Measurements from ENCODE around the gene PRPSAP1. TPM values are rescaled to one million over a fixed set of nuclear protein-coding genes. Genes with fewer than 3 reads are reported as not detected.

Gene PRPSAP1
- total RNA-seq, 1 donor from 2014 or later = 16.1 TPM

DNA sequence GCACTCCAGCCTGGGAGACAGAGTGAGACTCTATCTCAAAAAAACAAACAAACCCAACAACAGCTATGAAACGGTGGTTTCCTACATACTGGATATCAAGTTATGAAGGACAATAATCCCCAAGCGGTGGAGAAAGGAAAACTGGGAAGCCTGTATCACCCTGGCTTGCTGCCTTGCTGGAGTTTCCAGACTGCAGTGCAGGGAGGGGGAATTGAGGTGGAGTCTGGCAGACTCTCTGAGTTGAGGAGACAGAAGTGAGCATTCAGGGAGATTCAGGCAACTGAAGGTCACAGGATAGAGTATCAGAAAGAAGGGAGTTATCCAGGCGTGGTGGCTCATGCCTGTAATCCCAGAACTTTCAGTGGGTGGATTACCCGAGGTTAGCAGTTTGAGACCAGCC, 57.5 kb downstream of the PRPSAP1 start:
- intact Hi-C loops (cut with DNase I) = loop anchor here (5.0 kb wide), 1 partner anchor 174 kb away; no protein-coding TSS in a partner anchor
- H3K4me3 ChIP-seq = no peak overlapping the region
- no peaks in the 10 kb centered on the region for H3K4me1 ChIP-seq
- no peak for DNase-seq (ENCODE audit: low spot score in 2 of 2)
- TF ChIP-seq, protein P1, sequence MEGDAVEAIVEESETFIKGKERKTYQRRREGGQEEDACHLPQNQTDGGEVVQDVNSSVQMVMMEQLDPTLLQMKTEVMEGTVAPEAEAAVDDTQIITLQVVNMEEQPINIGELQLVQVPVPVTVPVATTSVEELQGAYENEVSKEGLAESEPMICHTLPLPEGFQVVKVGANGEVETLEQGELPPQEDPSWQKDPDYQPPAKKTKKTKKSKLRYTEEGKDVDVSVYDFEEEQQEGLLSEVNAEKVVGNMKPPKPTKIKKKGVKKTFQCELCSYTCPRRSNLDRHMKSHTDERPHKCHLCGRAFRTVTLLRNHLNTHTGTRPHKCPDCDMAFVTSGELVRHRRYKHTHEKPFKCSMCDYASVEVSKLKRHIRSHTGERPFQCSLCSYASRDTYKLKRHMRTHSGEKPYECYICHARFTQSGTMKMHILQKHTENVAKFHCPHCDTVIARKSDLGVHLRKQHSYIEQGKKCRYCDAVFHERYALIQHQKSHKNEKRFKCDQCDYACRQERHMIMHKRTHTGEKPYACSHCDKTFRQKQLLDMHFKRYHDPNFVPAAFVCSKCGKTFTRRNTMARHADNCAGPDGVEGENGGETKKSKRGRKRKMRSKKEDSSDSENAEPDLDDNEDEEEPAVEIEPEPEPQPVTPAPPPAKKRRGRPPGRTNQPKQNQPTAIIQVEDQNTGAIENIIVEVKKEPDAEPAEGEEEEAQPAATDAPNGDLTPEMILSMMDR (IDR thresholded peaks at IDR 0.05) = no peak
- H3K36me3 ChIP-seq = peaks cover 11 to 13% of the 10 kb centered on the region in 2 donors
- H3K27me3 ChIP-seq = no peaks in the 10 kb centered on the region
- H3K27ac ChIP-seq = no peak overlapping the region
- no peaks in the 10 kb centered on the region for H3K9me3 ChIP-seq

DNA sequence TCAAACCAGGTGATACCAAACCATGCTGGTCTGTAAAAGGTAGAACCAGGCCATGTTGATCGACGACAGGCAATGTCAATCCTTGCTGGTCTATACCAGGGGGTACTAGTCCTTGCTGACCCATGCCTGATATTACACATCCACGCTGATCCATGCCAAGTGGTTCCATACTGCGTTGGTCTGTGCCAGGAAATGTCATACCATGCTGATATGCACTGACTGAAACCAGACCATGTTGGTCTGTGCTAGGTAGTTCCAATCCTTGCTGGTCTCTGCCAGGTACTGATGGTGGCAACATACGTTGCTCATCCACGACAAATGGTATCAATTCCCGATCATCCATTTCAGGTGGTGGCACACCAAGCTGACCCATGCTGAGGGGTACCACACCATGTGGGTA, 60.6 kb downstream of the PRPSAP1 start:
- no peaks in the 10 kb centered on the region for H3K4me1 ChIP-seq
- peaks cover 14 to 21% of the 10 kb centered on the region in 2 donors for H3K36me3 ChIP-seq
- H3K27me3 ChIP-seq = no peaks in the 10 kb centered on the region
- no peak for DNase-seq (ENCODE audit: low spot score in 2 of 2)
- no peak overlapping the region for H3K4me3 ChIP-seq
- no peak overlapping the region for H3K27ac ChIP-seq
- H3K9me3 ChIP-seq = no peaks in the 10 kb centered on the region
- intact Hi-C loops (cut with DNase I) = no loop called here
- TF ChIP-seq, protein P1 (IDR thresholded peaks at IDR 0.05) = no peak

DNA sequence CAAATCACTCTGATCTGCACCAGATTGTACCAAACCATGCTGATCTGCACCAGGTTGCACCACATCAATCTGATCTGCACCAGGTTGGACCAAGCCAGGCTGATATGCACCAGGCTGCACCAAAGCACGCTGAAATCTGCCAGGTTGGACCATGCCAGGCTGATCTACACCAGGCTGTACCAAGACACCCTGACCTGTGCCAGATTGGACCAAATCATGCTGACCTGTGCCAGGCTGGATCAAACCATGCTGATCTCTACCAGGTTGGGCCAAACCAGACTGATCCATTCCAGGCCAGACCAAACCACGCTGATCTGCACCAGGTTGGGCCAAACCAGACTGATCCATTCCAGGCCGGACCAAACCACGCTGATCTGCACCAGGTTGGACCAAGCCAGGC, 61.1 kb downstream of the PRPSAP1 start:
- no peaks in the 10 kb centered on the region for H3K9me3 ChIP-seq
- H3K27ac ChIP-seq = no peak overlapping the region
- intact Hi-C loops (cut with DNase I) = no loop called here
- H3K36me3 ChIP-seq = peaks cover 14 to 21% of the 10 kb centered on the region in 2 donors
- H3K4me1 ChIP-seq = no peaks in the 10 kb centered on the region
- H3K27me3 ChIP-seq = no peaks in the 10 kb centered on the region
- H3K4me3 ChIP-seq = no peak overlapping the region
- TF ChIP-seq, protein P1 (IDR thresholded peaks at IDR 0.05) = no peak
- no peak for DNase-seq (ENCODE audit: low spot score in 2 of 2)

DNA sequence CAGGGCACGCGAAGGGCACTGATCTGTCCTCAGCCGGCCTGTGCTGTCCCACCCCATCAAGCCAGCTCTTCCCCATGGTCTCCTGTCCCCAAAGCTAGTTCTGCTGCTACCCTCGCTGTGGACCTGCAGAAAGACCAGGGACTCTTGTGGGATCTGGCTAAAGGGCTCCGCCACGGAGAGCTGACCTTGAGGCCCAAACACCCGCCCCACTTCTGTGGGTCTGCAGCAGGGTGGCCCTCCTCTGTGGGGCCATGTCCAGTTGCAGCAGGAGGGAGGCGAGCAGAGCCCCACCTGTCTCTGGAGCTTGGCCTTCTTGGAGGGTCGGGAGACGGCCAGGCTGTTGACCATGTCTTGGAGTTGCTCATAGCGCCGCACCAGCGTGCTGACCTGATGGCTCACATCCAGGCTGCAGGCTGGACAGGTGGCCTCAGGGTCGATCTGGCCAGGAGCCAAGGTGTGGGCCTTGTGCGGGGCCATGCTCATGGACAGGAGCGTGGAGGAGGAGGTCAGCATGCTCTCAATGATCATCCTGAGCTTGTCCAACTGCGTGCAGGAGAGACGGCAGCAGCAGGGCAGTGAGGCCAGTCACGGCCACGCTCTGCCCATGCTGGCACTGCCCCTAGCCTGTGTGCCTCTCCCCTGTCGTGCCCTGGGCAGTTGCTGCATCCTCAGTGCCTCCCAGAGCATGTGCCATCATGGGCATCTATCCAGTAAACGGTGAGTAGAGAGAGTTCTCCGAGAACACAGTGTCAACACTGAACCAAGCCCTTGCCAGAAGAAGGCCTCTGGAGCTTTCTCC, 71.9 kb downstream of the PRPSAP1 start:
- intact Hi-C loops (cut with DNase I) = no loop called here
- no peak for DNase-seq (ENCODE audit: low spot score in 2 of 2)
- TF ChIP-seq, protein P1 (IDR thresholded peaks at IDR 0.05) = no peak

DNA sequence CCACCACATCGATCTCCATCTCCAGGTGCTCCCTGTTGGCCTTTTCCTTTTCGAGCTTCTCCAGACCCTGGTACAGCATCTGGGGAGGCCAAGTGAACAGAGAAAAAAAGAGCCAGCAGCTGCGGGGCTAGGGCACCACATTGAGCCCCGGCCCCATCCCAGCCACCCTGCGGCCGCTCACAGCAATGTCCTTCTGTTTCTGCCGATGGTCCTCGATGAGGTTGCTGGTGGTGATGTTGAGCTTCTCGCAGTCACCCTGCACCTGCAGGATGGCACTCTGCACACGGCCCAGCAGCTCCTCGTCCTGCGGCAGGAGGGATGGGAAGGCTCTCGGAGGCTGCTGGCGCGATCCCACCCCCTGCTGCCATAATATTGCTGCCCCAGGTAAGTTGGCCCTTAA, 73.1 kb downstream of the PRPSAP1 start:
- Histone ChIP-seq H3K9me3 (no peaks in the 10 kb centered on the region), H3K27me3 (no peaks in the 10 kb centered on the region), H3K4me1 (peaks cover 0 to 3% of the 10 kb centered on the region in 2 donors), H3K36me3 (no peaks in the 10 kb centered on the region), H3K4me3 (no peak overlapping the region), H3K27ac (no peak overlapping the region)
- DNase-seq (ENCODE audit: low spot score in 2 of 2) = no peak
- intact Hi-C loops (cut with DNase I) = no loop called here
- TF ChIP-seq, protein P1 (IDR thresholded peaks at IDR 0.05) = no peak

More for the DNA sequence above, 71.9 kb downstream of the PRPSAP1 start:
- no peak overlapping the region for H3K27ac ChIP-seq
- H3K4me3 ChIP-seq = no peak overlapping the region
- H3K27me3 ChIP-seq = no peaks in the 10 kb centered on the region
- H3K9me3 ChIP-seq = no peaks in the 10 kb centered on the region
- peaks cover 0 to 3% of the 10 kb centered on the region in 2 donors for H3K4me1 ChIP-seq
- no peaks in the 10 kb centered on the region for H3K36me3 ChIP-seq

Measured in ascending aorta (tissue), 2 donors.